Activated naive CD4-positive, alpha-beta T cell treated with anti-CD3 and anti-CD28 coated beads, Interleukin-2, amount 50 U/mL, for 72 hours (primary cell): ENCODE measurements around the gene VSIR. TPM values are rescaled to one million over a fixed set of nuclear protein-coding genes. Genes with fewer than 3 reads are reported as not detected.

Experiments
- ATAC-seq, 2 donors: fragments of 150-1000 bp; cut with Tn5 transposase; 2 replicates each; pipeline ENCODE4 v1.10.0; 2021; ENCODE audit warnings: mild to moderate bottlenecking in 2 of 2, moderate library complexity in 2 of 2
- DNase-seq, 2 donors: peaks; one replicate each; pipeline ENCODE4 v3.0.0; 2021 to 2022; ENCODE audit warnings: low spot score in 2 of 2
- H3K27ac Mint-ChIP-seq, 2 donors: one replicate each; pipeline ENCODE4 v1.8.0; 2022; ENCODE audit warnings: mild to moderate bottlenecking in 2 of 2, mixed read lengths in 2 of 2
- H3K36me3 Mint-ChIP-seq, 2 donors: one replicate each; pipeline ENCODE4 v1.8.0; 2022; ENCODE audit warnings: mixed read lengths in 2 of 2
- H3K9me3 Mint-ChIP-seq, 2 donors: one replicate each; pipeline ENCODE4 v1.8.0; 2022; ENCODE audit warnings: mixed read lengths in 2 of 2
- total RNA-seq, 2 donors: library from RNA; stranded (reverse); gene quantifications; one replicate each; pipeline ENCODE4 v1.2.3, GENCODE V29; 2022

Gene VSIR
- total RNA-seq, 2 donors from 2014 or later = 54.5 to 126 TPM

DNA sequence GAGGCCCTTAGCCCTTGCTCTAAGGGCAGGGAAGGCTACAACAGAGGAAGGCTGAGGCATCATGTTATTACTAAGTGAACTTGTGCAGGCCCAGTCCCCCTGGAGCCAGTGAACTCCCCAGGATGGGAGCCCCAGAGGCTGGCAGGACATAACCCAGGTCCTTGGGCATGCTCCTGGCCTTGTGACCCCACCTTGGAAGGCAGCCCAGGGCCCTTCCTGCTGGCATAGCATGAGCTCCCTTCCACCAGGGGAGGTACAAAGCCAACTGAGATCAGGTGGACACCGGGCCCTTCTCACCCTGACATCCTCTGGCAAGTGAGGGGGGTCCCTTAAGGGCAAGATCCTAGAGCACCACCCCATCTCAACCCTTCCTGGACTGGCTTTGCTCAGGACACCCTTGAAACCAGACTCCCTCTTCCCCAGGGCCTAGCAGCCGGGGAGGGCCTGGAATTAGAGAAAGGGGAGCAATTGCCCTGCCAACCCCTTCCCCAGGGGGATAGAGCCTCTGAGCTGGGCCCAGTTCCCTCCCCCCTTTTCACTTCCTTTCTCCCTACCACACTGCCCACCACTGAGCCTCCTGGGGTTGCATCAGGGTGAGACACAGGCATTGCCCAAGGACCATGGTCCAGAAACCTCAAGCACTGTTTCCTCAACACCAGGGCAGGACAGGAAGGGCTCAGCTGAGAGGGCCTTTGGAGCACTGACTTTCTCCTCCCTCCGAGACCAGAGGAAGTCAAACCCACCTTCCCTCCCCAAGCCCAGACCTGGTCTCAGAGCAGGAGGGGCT, 1.8 kb upstream of the VSIR start:
- Mint-ChIP-seq H3K27ac (peak overlapping the region; percentile 9 to 88), H3K9me3 (peaks cover 0 to 4% of the 10 kb centered on the region in 2 donors), H3K36me3 (peaks cover 4 to 32% of the 10 kb centered on the region in 2 donors)
- ATAC-seq (no peak), DNase-seq (no peak)

DNA sequence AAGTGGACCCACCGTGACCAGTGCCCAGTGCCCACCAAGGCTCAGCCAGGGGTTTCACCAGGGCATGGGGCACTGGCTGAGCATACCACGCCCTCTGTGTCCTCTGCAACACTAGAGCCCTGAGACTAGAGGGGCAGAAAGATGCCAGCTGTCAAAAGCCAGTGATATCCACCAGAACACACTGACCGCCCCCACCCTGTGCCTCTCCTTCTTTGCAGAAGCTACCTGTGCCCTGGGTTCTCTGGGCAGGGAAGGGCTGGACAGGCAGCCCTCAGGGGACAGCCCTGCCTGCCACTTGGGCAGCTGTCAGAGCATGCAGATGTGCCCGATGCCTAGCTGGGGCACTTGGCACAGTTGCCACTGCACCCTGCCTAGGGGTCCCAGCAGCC, 494 bp downstream of the VSIR start:
- Mint-ChIP-seq H3K36me3 (peaks cover 4 to 39% of the 10 kb centered on the region in 2 donors), H3K27ac (peak overlapping the region in 1 of 2 donors; percentile 88), H3K9me3 (peaks cover 0 to 4% of the 10 kb centered on the region in 2 donors)
- DNase-seq = no peak
- no peak for ATAC-seq

DNA sequence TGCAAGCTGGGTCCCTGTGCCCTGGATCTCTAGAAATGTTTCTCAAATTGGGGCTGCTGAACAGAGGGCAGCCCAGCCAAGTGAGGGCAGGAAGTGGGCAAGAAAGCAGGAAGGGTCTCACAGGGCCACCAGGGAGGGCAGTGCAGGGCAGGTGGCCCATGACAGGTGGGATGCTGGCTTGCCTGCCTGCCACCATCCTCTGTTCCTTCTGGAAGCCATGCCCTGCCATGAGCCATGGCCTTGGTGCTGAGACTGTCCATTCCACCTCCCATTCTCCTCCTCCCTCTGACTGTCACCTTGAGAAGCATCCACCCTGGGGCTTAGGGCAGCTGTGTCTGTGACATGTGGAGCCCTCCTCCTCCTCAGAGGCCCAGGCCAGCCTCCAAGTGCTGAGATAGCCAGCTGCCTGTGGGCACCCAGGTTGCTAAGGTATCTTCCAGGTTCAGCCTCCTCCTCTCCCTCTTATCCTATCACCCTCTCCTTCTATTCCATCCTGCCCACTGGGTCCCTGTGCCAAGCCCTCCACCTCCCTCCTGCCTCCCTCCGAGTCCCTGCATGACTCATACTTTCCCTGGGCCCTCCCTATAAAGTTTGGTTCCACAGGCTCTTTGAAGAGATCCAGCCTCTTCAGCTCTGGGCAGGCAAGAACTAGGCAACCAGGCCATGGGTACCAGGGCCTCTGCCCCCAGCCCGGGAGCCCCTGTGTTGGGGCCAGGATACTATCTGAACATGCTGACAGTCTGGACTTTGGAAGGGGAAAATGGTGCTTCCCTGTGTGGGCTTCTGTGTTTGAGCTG, 1.3 kb downstream of the VSIR start:
- DNase-seq (no peak), ATAC-seq (peak in 1 of 2 donors; percentile 9)
- Mint-ChIP-seq H3K27ac (peak overlapping the region; percentile 88 to 94), H3K36me3 (peaks cover 0 to 42% of the 10 kb centered on the region in 2 donors), H3K9me3 (no peaks in the 10 kb centered on the region)

DNA sequence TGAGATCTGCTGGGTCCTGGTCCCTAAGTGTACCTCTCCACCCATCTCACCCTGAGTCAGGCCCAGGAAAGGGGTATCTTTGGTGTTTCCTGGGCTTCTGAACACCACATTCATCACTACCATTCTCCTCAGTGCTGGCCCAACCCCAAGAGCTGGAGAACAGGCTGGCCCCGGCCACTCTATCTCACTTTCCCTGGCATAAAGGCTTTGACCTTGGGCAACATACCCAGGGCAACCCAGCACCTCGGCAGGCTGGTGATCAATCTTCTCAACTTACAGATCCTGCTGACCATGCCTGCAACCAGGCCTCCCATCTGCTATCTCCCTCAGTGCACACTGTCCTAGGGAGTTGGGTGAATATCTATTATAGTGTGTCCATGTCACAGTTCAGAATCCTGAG, 2.1 kb downstream of the VSIR start:
- no peak for ATAC-seq
- no peaks in the 10 kb centered on the region for H3K9me3 Mint-ChIP-seq
- peaks cover 6 to 49% of the 10 kb centered on the region in 2 donors for H3K36me3 Mint-ChIP-seq
- peak overlapping the region; percentile 88 to 94 for H3K27ac Mint-ChIP-seq
- DNase-seq = no peak

DNA sequence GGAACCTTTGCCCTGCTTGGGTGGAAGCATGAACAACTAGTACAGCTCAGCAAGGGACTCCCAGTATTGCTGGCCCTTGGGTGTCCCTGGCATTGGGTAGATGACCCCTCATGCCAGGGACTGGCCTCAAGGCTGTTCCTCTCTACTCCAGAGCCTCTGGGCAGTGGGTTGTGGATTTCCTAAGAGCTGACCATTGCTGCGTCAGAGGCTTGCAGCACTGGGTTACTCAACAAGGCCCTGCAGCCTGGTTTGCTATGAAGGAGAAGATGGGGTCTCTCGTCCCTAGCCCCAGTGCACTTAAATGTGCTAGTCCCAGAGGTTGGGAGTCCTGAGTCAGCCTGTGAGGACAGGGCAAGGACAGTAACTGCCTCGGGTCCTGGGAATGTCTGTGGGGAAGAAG, 2.5 kb downstream of the VSIR start:
- peaks cover 6 to 49% of the 10 kb centered on the region in 2 donors for H3K36me3 Mint-ChIP-seq
- no peak for DNase-seq
- H3K9me3 Mint-ChIP-seq = no peaks in the 10 kb centered on the region
- H3K27ac Mint-ChIP-seq = peak overlapping the region; percentile 88 to 94
- ATAC-seq = no peak

DNA sequence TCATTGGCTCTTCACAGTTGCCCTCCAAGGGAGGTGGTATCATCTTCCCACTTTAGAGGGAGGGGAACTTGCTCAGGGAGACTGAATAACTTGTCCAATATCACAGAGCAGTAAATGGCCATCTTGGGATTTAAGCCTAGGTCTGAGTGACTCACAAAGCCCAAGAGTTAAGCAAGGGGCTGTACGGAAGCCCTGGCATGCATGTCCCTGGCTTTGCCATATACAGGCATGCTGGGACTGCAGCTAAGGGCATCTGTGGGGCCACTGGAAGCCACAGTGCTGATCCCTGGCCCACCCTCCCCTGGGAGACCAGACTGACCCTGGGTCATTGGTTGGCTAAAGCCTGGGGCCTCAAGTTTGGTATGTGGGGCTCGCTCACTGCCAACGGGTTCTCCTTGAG, 3.1 kb downstream of the VSIR start:
- H3K9me3 Mint-ChIP-seq = no peaks in the 10 kb centered on the region
- DNase-seq (no peak), ATAC-seq (no peak)
- peaks cover 6 to 51% of the 10 kb centered on the region in 2 donors for H3K36me3 Mint-ChIP-seq
- peak overlapping the region; percentile 88 to 96 for H3K27ac Mint-ChIP-seq

DNA sequence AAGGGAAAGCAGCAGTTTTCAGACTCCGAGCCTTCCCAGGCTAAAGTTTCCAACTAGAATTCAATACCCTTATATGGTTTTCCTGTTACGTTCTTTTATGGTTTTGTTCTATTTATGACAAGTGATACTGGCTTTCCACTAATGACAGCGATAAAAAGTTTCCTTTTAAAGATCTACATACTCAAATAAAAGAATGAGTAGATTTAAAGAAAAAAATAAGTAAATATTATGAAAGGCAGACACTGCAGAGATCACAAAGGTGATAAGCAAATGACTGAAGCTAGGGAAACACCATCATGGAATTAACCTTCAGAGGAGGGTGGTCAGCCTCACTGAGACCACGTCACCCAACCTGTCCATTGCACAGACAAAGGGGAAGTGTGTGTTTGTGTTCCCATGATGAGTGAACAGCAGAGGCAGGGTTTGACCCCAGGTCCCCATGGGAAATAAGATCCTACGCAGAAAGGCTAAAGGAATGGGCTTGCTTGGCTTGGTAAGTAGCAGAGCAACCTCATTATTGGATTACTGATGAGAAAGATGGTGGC, 4.0 kb downstream of the VSIR start:
- H3K9me3 Mint-ChIP-seq = no peaks in the 10 kb centered on the region
- H3K27ac Mint-ChIP-seq = peak overlapping the region; percentile 88 to 96
- no peak for DNase-seq
- H3K36me3 Mint-ChIP-seq = peaks cover 6 to 53% of the 10 kb centered on the region in 2 donors
- peak; percentile 4 to 26 for ATAC-seq

DNA sequence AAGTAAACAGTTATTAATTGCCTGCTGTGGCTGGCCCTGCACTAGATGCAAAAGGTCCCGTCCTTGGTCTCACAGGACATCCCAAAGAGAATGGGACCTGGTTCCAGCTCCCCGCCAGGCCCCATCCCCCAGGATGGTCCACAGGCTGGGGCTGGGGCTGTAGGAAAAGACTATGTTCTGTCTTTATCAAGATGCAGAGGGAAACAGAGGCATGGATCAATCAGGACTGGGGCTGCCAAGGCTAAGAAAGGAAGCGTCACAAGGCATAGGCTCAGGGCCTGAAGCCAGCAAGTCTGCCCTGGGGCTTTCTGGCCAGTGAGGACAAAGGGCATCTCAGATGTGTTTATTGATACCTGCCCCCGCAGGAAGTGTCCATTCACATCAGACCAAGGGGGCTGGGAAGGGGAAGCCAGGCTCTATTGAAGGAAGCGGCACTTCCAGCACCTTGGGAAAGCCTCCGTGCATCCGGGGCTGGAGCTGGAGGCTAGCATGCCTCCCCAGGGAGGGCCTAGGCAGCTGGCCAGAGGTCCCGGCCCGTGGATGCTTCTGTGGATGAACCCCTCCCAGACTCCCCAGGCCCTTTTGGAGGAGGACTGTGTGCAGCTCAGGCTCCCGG, 5.8 kb downstream of the VSIR start:
- DNase-seq (no peak), ATAC-seq (no peak)
- no peaks in the 10 kb centered on the region for H3K9me3 Mint-ChIP-seq
- peaks cover 6 to 46% of the 10 kb centered on the region in 2 donors for H3K36me3 Mint-ChIP-seq
- H3K27ac Mint-ChIP-seq = peak overlapping the region; percentile 88 to 96

DNA sequence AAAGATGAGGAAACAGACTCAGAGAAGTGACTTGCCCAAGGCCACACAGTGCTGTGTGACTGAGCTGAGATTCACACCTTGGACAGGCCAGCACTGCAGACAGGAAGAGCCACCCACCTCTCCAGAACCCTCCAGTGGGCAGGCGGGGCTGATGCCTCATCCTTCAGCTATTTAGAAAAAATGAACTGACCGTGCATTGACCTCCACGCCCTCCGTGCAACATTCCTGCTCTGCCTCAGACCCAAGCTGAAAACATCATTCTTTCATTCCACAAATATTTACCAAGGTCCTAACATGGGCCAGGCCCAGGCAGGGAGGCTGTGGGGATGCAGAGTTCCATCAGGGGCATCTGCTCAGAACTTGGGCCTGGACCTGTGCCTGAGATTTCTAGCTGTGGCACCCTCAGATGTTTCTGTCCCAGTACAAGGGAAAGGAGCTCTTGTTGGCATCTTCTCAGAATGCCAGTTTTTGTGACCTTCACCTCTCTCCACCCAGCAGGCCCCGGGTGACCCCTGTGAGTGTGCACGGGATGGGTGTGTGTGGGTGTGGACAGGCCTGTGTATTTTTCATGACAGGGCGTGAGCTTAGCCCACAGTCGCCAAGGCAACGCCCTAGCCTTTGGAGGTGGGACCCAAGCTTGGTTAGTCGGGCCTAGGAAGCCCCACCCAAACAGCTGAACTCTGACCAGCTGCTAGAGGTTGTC, 6.5 kb downstream of the VSIR start:
- no peak for DNase-seq
- peaks cover 6 to 39% of the 10 kb centered on the region in 2 donors for H3K36me3 Mint-ChIP-seq
- H3K27ac Mint-ChIP-seq = peak overlapping the region; percentile 88 to 89
- H3K9me3 Mint-ChIP-seq = no peaks in the 10 kb centered on the region
- ATAC-seq = peak in 1 of 2 donors; percentile 11

DNA sequence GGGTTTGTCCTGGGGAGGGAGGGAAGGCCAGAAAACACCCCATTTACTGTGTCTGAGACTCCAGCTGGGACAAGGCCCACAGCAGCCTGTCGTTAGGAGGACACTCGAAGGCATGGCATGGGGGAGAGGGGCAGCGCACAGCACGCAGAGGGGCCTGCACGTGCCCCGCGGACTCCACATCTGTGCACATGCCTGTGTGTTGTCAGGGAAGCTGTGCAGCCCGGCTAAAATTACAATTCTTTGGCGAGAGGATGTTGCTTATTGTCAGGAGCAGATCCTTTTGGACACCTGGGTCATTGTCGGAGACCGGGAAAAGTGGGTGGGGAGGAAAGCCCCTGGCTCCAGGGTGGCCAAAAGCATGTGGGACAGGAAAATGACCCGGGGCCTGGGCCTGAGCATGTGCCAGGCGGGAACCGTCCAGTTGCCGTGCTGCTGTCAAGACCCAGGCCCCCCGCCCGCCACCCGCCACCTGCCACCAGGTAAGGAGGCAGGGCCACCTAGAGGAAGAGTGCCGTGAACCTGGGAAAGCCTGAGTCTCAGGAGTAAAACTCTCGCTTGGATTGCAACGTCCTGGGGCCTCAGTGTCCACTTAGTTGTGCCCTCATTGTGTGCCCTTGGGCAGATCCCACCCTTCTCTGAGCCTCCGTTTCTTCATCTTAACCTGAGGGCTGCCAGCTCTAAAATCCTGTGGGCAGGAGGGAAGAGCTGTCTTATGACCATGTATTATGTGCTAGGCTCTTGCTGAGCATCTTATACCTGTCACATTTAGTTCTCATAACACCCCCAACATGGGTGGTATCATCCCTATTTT, 7.2 kb downstream of the VSIR start:
- no peak for ATAC-seq
- Mint-ChIP-seq H3K9me3 (no peaks in the 10 kb centered on the region), H3K27ac (peak overlapping the region; percentile 88 to 93), H3K36me3 (peaks cover 6 to 31% of the 10 kb centered on the region in 2 donors)
- DNase-seq = no peak

DNA sequence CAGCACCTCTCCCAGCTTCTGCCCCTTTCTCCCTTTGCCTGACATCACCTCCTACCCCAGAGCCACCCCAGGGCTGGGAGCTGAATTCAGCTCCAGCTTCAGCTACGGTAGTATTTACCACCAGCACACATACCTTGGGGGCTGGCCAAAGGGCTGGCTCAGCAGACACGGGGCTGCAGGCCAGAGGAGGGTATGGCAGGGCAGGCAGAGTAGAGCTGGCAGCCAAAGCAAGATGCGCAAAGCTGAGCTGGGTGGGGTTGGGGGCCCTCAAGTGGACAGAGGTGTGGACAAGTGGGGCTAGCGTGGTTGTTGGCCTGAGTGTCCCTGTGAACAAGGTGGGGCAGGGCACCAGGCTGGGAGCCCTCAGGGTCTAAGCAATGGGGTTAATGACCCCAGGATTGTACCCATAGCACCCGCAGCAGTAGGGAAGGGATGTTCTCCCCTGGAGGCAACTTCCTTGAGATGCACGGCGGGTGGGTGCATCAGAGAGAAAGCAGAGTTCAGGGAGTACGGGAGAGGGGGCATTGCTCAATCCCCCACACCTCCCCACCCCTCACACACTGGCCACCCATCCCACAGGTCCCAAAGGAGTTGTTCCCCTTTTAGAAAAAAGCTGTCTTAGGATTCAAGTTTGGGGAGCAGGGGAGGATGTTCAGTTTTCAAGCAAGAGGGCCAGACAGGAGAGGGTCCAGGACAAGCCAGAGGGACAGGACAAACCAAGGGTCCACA, 8.0 kb downstream of the VSIR start:
- Mint-ChIP-seq H3K36me3 (peaks cover 9 to 25% of the 10 kb centered on the region in 2 donors), H3K9me3 (no peaks in the 10 kb centered on the region), H3K27ac (peak overlapping the region; percentile 88 to 93)
- DNase-seq (no peak), ATAC-seq (no peak)

DNA sequence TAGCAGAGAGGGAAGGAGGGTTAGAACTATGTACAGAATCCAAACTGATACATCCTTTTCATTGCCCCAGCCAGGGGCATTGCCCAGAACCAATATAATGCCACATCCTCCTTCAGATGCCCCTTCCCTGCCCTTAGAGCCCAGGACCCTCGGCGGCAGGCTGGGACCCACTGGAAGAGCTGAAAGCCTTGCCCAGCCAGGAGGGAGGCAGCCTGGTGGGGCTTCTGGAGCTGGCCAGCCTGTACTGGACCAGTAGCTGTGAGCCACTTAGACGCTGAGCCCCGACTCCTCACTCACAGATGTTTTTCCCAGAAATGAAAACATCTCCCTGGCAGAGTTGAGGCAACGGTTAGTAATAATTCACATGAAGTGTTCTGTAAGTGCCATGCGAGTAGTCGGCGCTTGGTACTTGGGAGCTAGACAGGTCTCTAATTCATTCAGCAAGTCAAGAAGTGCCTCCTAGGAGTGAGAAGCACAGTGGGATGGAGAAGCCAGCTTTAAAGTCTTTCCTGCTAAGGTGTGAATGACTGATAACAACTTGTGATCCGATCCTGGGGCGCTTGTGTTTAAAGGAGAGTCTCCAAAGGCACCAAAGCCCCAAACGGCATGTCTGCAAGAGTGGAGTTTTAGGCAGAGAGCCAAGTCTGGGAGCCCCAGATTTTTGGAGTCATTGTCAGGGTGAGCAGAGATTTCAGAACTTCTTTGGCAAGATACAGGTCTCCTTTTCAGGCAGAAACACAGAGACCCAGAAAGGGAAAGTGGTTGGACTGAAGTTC, 9.8 kb downstream of the VSIR start:
- Mint-ChIP-seq H3K9me3 (no peaks in the 10 kb centered on the region), H3K27ac (peak overlapping the region; percentile 88 to 93), H3K36me3 (peaks cover 12 to 18% of the 10 kb centered on the region in 2 donors)
- ATAC-seq = no peak
- no peak for DNase-seq

DNA sequence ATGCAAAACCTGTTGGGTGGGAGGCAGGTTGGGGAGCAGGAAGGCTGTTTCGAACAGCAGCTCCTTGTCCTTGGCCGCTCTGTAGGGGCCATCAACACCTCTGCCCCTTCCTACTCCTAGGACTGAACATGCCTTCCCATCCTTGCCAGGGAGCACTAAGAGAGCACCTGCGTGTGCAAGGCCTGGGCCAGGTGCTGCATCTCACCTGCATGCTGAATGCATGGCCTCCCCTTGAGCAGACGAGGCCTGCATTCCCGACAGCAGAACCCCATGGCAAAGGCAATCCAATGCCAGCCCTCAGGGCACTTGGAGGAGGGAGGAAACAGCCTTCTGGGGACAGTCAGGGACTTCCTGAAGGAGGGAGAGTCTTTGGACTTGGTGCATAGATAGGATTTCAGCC, 11.0 kb downstream of the VSIR start:
- DNase-seq = no peak
- H3K27ac Mint-ChIP-seq = peak overlapping the region in 1 of 2 donors; percentile 55
- no peaks in the 10 kb centered on the region for H3K9me3 Mint-ChIP-seq
- ATAC-seq = no peak
- H3K36me3 Mint-ChIP-seq = peaks cover 12 to 18% of the 10 kb centered on the region in 2 donors

DNA sequence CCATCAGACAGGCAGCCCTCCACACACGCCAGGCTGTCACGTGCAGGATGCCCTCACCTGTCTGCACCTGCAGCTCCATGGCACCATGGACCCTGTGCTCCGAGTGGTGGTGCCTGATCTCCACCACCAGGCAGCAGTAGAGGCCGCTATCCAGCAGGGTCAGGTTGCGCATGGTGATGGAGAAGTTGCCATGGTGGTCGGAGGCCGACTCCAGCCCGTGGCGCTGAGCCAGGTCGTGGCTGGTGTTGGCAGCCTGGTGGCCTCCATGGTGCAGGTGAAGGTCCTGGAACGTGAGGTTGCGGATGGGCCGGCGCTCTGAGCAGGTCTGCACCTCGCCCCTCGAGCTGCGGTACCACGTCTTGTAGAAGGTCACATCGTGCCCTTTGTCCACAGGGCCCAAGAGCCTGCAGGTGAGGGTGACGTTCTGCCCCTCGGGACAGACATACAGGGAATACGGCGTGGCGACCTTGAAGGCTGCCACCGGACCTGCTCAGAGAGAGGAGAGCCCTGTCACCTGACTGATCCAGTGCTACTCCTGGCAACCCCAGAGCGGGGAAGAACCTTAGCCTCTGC, 11.7 kb downstream of the VSIR start:
- Mint-ChIP-seq H3K9me3 (no peaks in the 10 kb centered on the region), H3K36me3 (peaks cover 8 to 14% of the 10 kb centered on the region in 2 donors), H3K27ac (peak overlapping the region; percentile 35 to 66)
- DNase-seq (no peak), ATAC-seq (no peak)
